H1 (cell line): ENCODE measurements around the gene LRCH2. TPM values are rescaled to one million over a fixed set of nuclear protein-coding genes. Genes with fewer than 3 reads are reported as not detected.

Experiments
- BACH1 ChIP-seq: IDR thresholded peaks from 2 replicates; pipeline ENCODE4 v1.6.1; 2012; ENCODE audit warnings: low read length, improper control_type of control experiment
- CHD7 ChIP-seq: fragments of 300-600 bp; sonication (generic); IDR thresholded peaks from 2 replicates; pipeline ENCODE4 v1.7.1; 2012; ENCODE audit warnings: low read length, moderate library complexity, mild to moderate bottlenecking, inconsistent platforms; ENCODE audit not compliant: insufficient replicate concordance
- EZH2 ChIP-seq: fragments of 200-600 bp; sonication (generic); IDR thresholded peaks from 2 replicates; pipeline ENCODE4 v1.7.1; 2012; ENCODE audit warnings: low read depth, mild to moderate bottlenecking, moderate library complexity, low read length, inconsistent platforms; ENCODE audit not compliant: severe bottlenecking
- POU5F1 ChIP-seq: IDR thresholded peaks from 2 replicates; pipeline ENCODE4 v1.6.1; 2011; ENCODE audit warnings: low read depth, mild to moderate bottlenecking, low read length, moderate library complexity
- RBBP5 ChIP-seq: IDR thresholded peaks from 2 replicates; pipeline ENCODE4 v1.7.1; 2012; ENCODE audit warnings: low read depth, mild to moderate bottlenecking, inconsistent platforms, low read length, moderate library complexity, borderline replicate concordance
- RFX5 ChIP-seq: IDR thresholded peaks from 2 replicates; pipeline ENCODE4 v1.6.1; 2011; ENCODE audit warnings: low read depth, low read length, improper control_type of control experiment, borderline replicate concordance
- polyA plus RNA-seq, 7 experiments: library from polyadenylated mRNA; depleted of rRNA in 3 of 7; stranded (reverse) in 5 of 7; unstranded in 2 of 7; fragments of >200 nt in 5 of 7; fragments of 200-250 nt in 2 of 7; gene quantifications; 1 replicate in 5 of 7; 2 replicates in 1 of 7; 4 replicates in 1 of 7; pipeline versions ENCODE4 v1.2.1 to v1.2.3, GENCODE V29; 2011 to 2013; ENCODE audit warnings: missing spikeins in 2 of 7, mixed read lengths in 2 of 7
- total RNA-seq: library from RNA; stranded (reverse); fragmentation: NEBNext Ultra II Directional; extraction: Animal tissue kit (Norgen Biotek cat#: 25700); gene quantifications from 2 replicates; pipeline ENCODE4 v1.2.1, GENCODE V29; 2021

Gene LRCH2
- total and polyA plus RNA-seq, 2 of the 8 experiments (the other 6 are each of a cell fraction or from before 2014, with no cell fraction given), result 1.5 to 5.5 TPM

GRCh38 chrX:115257711-115258110 lies 23.8 kb upstream of the LRCH2 start (continued):
- TF ChIP-seq CHD7, result no peak
- no peak for TF ChIP-seq EZH2
- no peak for TF ChIP-seq RFX5
- no peak for TF ChIP-seq BACH1
- TF ChIP-seq POU5F1, result no peak
- TF ChIP-seq RBBP5, result no peak
